Measurements from ENCODE around the gene KLHL2.
"Not testable (repeated sequence)": the region's sequence is repeated elsewhere in the genome, so short reads cannot be mapped to it uniquely, and the experiment has no call there.

- TF ChIP-seq CTCF, POLR2A (IDR thresholded peaks at IDR 0.05): not testable (repeated sequence)
These were observed 31.9 kb upstream of the KLHL2 start for GRCh38 chr4:165175470-165175869.

All from body of pancreas (tissue), 4 donors.